ENCODE results near the gene ZNF169. TPM values are rescaled to one million over a fixed set of nuclear protein-coding genes. Genes with fewer than 3 reads are reported as not detected.
A peak's percentile ranks its signal among the peaks of the same experiment; 100 is the strongest.
"Not testable (repeated sequence)": the region's sequence is repeated elsewhere in the genome, so short reads cannot be mapped to it uniquely, and the experiment has no call there.

ZNF169 gene
- total RNA-seq, 2 donors from 2014 or later, result 7.7 to 7.8 TPM

DNA sequence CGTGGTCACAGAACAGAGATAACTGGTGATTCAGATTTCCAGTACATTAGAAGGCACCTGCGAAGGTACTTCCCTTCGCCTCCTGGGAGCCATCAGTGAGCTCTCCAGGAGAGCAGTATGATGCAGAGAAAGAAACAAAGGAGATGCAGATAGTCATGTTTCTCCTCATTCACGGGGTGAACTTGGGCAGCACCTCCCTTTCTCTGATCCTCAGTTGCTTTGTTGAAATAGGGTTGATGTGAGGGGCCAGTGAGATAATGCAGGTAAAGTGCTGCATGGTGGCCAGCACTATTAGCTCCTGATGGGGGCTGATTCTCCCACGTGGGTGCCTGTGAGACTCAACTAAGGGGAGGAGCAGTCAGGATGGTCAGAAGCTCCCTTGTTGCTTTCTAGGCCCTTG, 46.6 kb upstream of the ZNF169 start:
- H3K4me3 Mint-ChIP-seq, result no peak overlapping the region
- Histone ChIP-seq H3K9me3 (ENCODE audit: control insufficient read depth, low read length) (peaks cover 11% of the 10 kb centered on the region), H3K36me3 (ENCODE audit: control insufficient read depth, insufficient read depth, low read length) (no peaks in the 10 kb centered on the region), H3K27me3 (ENCODE audit: control insufficient read depth, insufficient read depth, low read length, poor library complexity, severe bottlenecking) (no peaks in the 10 kb centered on the region), H3K4me3 (ENCODE audit: low read length) (no peak overlapping the region), H3K27ac (ENCODE audit: low read depth, low read length) (no peak overlapping the region), H3K4me1 (ENCODE audit: control insufficient read depth, insufficient read depth, low read length) (no peaks in the 10 kb centered on the region), H3K9ac (ENCODE audit: extremely low read depth, low read length, poor library complexity, severe bottlenecking) (no peak overlapping the region)
- H3K9me3 Mint-ChIP-seq, result peaks cover 15% of the 10 kb centered on the region
- peak; percentile 74 for DNase-seq
- H3K27me3 Mint-ChIP-seq (ENCODE audit: insufficient read depth), result no peaks in the 10 kb centered on the region
- H3K36me3 Mint-ChIP-seq (ENCODE audit: low read depth), result no peaks in the 10 kb centered on the region
- H3K27ac Mint-ChIP-seq, result peak overlapping the region; percentile 22
- H3K4me1 Mint-ChIP-seq, result peaks cover 10% of the 10 kb centered on the region
- 40 to 44% methylated on average over 5 of the region's 5 CpGs for WGBS, 2 experiments (ENCODE audit: insufficient coverage in 1 of 2, insufficient read length in 1 of 2)
- TF ChIP-seq, protein P1, sequence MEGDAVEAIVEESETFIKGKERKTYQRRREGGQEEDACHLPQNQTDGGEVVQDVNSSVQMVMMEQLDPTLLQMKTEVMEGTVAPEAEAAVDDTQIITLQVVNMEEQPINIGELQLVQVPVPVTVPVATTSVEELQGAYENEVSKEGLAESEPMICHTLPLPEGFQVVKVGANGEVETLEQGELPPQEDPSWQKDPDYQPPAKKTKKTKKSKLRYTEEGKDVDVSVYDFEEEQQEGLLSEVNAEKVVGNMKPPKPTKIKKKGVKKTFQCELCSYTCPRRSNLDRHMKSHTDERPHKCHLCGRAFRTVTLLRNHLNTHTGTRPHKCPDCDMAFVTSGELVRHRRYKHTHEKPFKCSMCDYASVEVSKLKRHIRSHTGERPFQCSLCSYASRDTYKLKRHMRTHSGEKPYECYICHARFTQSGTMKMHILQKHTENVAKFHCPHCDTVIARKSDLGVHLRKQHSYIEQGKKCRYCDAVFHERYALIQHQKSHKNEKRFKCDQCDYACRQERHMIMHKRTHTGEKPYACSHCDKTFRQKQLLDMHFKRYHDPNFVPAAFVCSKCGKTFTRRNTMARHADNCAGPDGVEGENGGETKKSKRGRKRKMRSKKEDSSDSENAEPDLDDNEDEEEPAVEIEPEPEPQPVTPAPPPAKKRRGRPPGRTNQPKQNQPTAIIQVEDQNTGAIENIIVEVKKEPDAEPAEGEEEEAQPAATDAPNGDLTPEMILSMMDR (conservative IDR thresholded peaks at IDR 0.05), result no peak

DNA sequence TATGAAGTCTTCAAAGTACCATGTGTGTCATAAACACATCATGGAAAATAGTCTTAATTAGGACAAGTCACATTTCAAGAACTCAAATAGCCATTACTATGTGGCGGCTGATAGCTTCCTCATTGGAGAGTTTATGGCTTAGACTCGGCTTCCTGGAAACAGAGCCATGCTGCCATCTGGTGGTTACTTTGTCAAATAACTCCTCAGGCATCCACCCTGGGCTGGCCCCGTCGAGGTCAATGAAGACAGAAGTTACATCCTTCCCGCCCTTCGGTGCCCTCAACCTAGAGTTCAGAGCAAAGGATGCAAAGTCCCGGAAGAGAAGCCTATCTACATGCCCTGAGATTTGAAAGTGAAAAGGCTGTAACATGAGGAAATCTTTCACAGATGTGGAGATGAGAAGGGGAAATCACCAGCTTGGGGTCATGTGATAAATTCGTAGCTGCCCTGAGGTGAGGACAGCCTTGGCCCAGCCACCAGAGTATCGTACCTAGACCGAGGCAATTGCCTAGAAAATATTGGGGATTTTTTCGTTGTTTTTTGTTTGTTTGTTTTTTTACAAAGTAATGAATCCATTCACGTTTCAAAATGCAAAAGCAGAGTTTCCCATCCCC, 45.5 kb upstream of the ZNF169 start:
- peak; percentile 92 for DNase-seq
- TF ChIP-seq, protein P1 (conservative IDR thresholded peaks at IDR 0.05), result peak; percentile 94
- no peaks in the 10 kb centered on the region for H3K36me3 Mint-ChIP-seq (ENCODE audit: low read depth)
- Histone ChIP-seq H3K27ac (ENCODE audit: low read depth, low read length) (no peak overlapping the region), H3K27me3 (ENCODE audit: control insufficient read depth, insufficient read depth, low read length, poor library complexity, severe bottlenecking) (no peaks in the 10 kb centered on the region), H3K9ac (ENCODE audit: extremely low read depth, low read length, poor library complexity, severe bottlenecking) (no peak overlapping the region), H3K36me3 (ENCODE audit: control insufficient read depth, insufficient read depth, low read length) (no peaks in the 10 kb centered on the region), H3K4me1 (ENCODE audit: control insufficient read depth, insufficient read depth, low read length) (no peaks in the 10 kb centered on the region), H3K4me3 (ENCODE audit: low read length) (no peak overlapping the region), H3K9me3 (ENCODE audit: control insufficient read depth, low read length) (peaks cover 11% of the 10 kb centered on the region)
- no peak overlapping the region for H3K27ac Mint-ChIP-seq
- WGBS, 2 experiments (ENCODE audit: insufficient coverage in 1 of 2, insufficient read length in 1 of 2), result 54 to 75% methylated on average over 4 to 12 of the region's 12 CpGs
- peaks cover 25% of the 10 kb centered on the region for H3K9me3 Mint-ChIP-seq
- H3K4me1 Mint-ChIP-seq, result peaks cover 10% of the 10 kb centered on the region
- H3K27me3 Mint-ChIP-seq (ENCODE audit: insufficient read depth), result peaks cover 5% of the 10 kb centered on the region
- no peak overlapping the region for H3K4me3 Mint-ChIP-seq

DNA sequence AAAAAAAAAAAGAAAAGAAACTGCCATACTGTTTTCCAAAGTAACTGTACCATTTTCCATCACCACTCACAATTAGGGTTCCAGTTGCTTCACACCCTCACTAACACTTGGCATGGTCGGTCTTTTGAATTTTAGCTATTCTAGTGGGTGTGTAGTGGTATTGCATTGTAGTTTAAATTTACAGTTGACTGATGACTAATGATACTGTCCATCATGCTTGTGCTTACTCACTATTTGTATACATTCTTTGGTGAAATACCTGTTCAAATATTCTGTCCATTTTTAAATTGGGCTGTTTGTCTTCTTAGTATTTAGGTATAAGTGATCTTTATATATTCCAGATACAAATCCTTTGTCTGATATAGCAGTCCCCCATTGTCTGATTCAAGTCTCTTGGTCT, 36.2 kb upstream of the ZNF169 start:
- H3K36me3 Mint-ChIP-seq (ENCODE audit: low read depth), result no peaks in the 10 kb centered on the region
- H3K9ac ChIP-seq (ENCODE audit: extremely low read depth, low read length, poor library complexity, severe bottlenecking), result no peak overlapping the region
- TF ChIP-seq, protein P1 (conservative IDR thresholded peaks at IDR 0.05), result no peak
- H3K27me3 ChIP-seq (ENCODE audit: control insufficient read depth, insufficient read depth, low read length, poor library complexity, severe bottlenecking), result no peaks in the 10 kb centered on the region
- no peak overlapping the region for H3K4me3 Mint-ChIP-seq
- no peaks in the 10 kb centered on the region for H3K4me1 Mint-ChIP-seq
- peaks cover 13% of the 10 kb centered on the region for H3K27me3 Mint-ChIP-seq (ENCODE audit: insufficient read depth)
- H3K27ac Mint-ChIP-seq, result no peak overlapping the region
- H3K4me1 ChIP-seq (ENCODE audit: control insufficient read depth, insufficient read depth, low read length), result no peaks in the 10 kb centered on the region
- no peaks in the 10 kb centered on the region for H3K36me3 ChIP-seq (ENCODE audit: control insufficient read depth, insufficient read depth, low read length)
- peaks cover 24% of the 10 kb centered on the region for H3K9me3 Mint-ChIP-seq
- no peak overlapping the region for H3K27ac ChIP-seq (ENCODE audit: low read depth, low read length)
- H3K9me3 ChIP-seq (ENCODE audit: control insufficient read depth, low read length), result no peaks in the 10 kb centered on the region
- no peak overlapping the region for H3K4me3 ChIP-seq (ENCODE audit: low read length)
- no peak for DNase-seq
- no CpG with 5 or more reads among the region's 1 CpG for WGBS, 2 experiments (ENCODE audit: insufficient coverage in 1 of 2, insufficient read length in 1 of 2)

DNA sequence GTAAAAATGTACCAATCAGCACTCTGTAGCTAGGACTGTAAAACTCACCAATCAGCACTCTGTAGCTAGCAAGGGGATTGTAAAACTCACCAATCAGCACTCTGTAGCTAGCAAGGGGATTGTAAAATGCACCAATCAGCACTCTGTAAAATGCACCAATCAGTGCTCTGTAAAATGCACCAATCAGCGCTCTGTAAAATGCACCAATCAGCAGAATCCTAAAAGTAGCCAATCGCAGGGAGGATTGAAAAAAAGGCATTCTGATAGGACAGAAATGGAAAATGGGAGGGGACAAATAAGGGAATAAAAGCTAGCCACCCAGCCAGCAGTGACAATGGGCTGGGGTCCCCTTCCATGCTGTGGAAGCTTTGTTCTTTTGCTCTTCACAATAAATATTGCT, 33.7 kb upstream of the ZNF169 start:
- 93 to 100% methylated on average over 2 of the region's 2 CpGs for WGBS, 2 experiments (ENCODE audit: insufficient coverage in 1 of 2, insufficient read length in 1 of 2)
- H3K9me3 Mint-ChIP-seq, result peaks cover 25% of the 10 kb centered on the region
- not testable (repeated sequence) for H3K4me3 ChIP-seq (ENCODE audit: low read length); H3K27ac ChIP-seq (ENCODE audit: low read depth, low read length); DNase-seq; H3K9ac ChIP-seq (ENCODE audit: extremely low read depth, low read length, poor library complexity, severe bottlenecking); H3K36me3 ChIP-seq (ENCODE audit: control insufficient read depth, insufficient read depth, low read length); H3K36me3 Mint-ChIP-seq (ENCODE audit: low read depth); H3K4me1 Mint-ChIP-seq; H3K4me1 ChIP-seq (ENCODE audit: control insufficient read depth, insufficient read depth, low read length); H3K27me3 Mint-ChIP-seq (ENCODE audit: insufficient read depth); H3K27ac Mint-ChIP-seq; H3K4me3 Mint-ChIP-seq; H3K27me3 ChIP-seq (ENCODE audit: control insufficient read depth, insufficient read depth, low read length, poor library complexity, severe bottlenecking)
- H3K9me3 ChIP-seq (ENCODE audit: control insufficient read depth, low read length), result peaks cover 11% of the 10 kb centered on the region
